NOMO-1 (cell line): ENCODE measurements around the gene ZCCHC13.
A peak's percentile ranks its signal among the peaks of the same experiment; 100 is the strongest.
"Not testable (repeated sequence)": the region's sequence is repeated elsewhere in the genome, so short reads cannot be mapped to it uniquely, and the experiment has no call there.

ENCODE experiments used
- DNase-seq, 2 experiments: peaks; one replicate each; lab custom pipeline; 2025; ENCODE audit not compliant: unreplicated experiment in 2 of 2; lab: John Stamatoyannopoulos, UW

ZCCHC13 gene

GRCh38 chrX:74319321-74319720, 15.3 kb downstream of the ZCCHC13 start:
- DNase-seq, result not testable (repeated sequence)

DNA sequence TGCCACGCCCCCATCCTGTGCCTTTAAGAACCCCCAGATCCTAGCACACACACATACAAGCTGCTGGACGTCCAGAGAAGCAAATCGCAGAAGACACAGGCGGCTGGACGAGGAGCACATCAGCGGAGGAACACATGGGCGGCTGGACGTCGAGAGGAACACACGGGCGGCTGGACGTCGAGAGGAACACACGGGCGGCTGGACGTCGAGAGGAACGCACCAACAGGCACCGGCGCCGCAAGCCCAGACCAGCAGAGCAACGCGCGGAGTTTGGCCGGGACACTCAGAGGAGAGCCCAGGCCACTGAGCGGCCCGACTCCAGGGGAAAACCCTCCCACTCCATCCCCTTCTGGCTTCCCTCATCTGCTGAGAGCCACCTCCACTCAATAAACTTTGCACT, 17.2 kb downstream of the ZCCHC13 start:
- no peak for DNase-seq

DNA sequence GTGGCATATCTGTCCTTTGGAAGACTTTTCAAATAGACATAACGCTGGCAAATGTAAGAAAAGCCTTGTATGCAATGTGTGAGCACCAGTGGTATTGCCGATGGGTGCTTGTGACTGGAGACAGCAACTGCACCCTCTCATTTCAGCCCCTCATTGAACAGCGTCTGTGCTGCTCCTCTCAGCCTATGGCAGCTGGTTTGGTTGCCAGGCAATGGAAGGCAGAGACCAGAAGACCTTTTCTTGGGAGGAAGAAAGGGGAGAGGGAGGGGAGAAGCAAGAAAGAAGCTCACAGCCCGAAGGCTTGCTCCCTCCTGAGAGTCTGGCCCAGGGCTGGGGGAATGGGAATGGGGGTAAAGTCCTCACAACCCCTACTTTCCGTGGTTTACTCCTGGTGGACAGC, 20.2 kb downstream of the ZCCHC13 start:
- no peak for DNase-seq

DNA sequence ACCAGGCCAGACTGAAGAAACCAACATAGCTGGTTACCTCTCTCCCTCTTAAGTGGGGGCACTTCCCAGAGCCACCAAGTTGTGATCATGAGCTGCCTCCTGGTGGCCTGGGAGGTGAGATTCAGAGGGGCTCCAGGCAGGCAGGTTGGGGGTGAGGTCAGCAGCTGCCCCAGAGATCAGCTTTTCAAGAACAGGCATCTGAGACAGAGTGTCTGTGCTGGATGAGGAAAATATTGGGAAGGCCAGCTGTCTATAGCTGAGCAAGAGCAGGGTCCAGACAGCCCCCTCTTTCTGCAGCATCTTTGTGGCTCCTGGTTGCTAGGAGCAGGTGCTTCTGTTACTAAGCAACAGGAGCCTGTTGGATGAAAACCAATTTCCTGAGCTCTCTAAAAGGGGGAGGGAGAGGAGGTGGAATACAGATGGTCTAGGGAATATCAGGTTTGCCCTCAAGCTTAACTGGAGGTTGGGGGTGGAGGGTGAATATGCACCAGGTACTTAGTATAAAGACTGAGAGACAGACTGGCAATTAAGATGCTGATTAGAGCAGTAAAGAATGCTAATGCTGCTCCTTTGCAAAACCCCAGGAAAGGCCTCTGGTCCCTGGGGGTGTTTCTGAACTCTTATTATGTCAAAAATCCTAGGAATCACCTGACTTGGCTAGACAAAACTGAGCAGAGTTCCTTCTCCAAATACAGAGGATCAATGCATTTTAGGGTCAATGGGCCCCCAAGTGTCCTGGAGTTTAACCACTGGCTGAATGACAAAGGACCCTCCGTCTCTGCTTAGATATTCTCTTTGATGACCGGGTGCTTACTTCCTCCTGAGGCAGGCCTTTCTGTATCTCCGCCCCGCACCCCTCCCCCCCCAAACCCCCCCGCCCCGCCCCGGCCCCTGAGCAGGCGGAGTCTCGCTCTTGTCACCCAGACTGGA, 21.4 kb downstream of the ZCCHC13 start:
- no peak for DNase-seq

GRCh38 chrX:74338852-74339251, 34.9 kb downstream of the ZCCHC13 start:
- no peak for DNase-seq

DNA sequence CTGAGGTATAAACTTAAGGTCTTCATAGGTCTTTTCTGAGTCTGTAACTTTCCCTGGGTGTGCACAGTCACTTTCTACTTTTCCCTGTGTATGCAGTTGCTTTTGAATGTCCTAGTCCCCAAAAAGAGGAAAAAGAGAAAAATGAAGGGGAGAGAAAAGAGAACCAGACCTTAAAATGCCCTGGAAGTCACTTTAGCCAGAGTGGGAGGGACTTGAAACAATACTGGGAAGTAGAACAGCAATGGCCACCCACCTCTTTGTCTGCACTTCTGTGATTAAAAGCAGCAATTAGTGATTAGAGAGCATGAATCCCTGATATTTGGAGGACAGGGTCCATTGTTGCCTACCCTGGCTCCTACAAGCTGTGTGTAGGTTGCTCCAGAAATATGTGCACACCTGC, 36.1 kb downstream of the ZCCHC13 start:
- DNase-seq, result no peak

DNA sequence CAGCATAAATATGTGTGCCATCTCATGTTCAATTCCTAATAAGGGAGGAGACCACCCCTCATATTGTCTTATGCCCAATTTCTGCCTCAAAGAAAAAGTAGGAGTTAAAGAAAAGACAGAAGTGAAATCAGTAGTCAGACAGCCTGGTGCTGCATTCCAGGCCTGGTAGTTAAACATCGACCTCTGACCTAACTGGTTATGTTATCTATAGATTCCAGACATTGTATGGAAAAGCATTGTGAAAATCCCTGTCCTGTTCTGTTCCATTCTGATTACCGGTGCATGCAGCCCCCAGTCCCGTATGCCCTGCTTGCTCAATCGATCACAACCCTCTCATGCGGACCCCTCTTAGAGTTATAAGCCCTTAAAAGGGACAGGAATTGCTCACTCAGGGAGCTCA, 38.2 kb downstream of the ZCCHC13 start:
- DNase-seq, result not testable (repeated sequence)

DNA sequence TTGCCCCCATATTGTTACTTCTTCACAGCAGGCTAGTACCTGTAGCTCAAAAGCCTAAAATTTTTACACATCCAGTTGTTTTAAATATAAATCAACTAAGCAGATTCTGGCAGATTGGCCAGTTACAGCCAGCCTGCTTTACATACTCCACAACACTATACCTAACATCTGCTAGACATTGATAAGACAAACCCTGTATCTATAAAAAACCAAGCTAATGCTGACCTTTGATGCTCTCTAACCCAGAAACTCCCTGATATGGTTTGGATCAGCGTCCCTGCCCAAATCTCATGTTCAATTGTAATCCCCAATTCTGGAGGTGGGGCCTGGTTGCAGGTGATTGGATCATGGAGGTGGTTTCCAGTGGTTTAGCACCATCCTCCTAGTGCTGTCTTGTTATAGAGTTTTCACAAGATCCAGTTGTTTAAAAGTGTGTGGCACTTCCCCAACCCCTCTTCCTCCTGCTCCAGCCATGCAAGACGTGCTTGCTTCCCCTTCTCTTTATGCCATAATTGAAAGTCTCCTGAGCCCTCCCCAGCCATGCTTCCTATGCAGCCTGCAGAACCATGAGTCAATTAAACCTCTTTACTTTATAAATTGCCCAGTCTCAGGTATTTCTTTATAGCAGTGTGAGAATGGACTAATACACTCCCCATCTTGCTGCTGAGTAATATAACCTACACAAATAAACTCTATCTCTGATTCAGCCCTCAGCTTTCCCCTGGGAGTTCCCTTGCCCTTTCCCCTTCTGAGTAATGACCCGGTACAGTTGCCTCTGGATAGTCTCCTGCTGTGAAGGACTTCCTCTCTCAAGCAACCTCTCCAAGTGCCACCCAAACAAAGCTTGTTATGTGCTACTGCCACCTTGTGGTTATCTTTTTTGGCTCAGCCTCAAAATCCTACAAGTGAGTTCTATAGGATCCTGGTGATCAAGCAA, 39.6 kb downstream of the ZCCHC13 start:
- DNase-seq, result peak; percentile 49 to 64

GRCh38 chrX:74344280-74344622, 40.3 kb downstream of the ZCCHC13 start:
- no peak for DNase-seq

GRCh38 chrX:74346088-74346487, 42.1 kb downstream of the ZCCHC13 start:
- no peak for DNase-seq

DNA sequence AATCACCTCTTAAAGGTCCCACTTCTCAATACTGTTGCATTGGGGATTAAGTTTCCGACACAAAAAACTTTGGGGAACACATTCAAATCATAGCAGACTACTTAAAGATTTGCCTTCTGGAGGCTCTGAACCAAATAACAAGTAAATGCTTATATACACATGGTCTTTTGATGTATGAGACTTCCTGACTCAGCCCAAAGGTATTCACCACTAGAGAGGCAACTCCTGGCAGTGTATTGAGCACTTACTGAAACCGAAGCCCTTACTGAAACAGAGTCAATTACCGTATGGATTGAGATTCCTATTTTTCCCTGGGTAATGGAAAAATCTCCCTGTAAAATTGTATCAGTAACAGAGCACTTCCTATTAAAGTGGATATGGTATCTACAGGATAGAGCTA, 45.4 kb downstream of the ZCCHC13 start:
- DNase-seq, result no peak

GRCh38 chrX:74351760-74352159, 47.8 kb downstream of the ZCCHC13 start:
- DNase-seq, result peak in 1 of 2 experiments; percentile 1

- no peak for DNase-seq
These were observed 50.0 kb downstream of the ZCCHC13 start for GRCh38 chrX:74353984-74354383.
